HepG2 (cell line): Measurements from ENCODE around the gene TBC1D16. TPM values are rescaled to one million over a fixed set of nuclear protein-coding genes. Genes with fewer than 3 reads are reported as not detected.

Experiments
- ETV5 ChIP-seq: IDR thresholded peaks from 2 replicates; pipeline ENCODE4 v1.6.1; 2018; ENCODE audit warnings: missing biosample characterization, missing genetic modification reagents, inconsistent platforms, borderline replicate concordance
- FOXA1 ChIP-seq, 2 experiments: fragments of 450-650 bp in 1 of 2; sonication (generic) in 1 of 2; formaldehyde crosslinking in 1 of 2; IDR thresholded peaks; 2 replicates each; pipeline versions ENCODE4 v1.4.0 to v1.6.1; 2016 to 2020; ENCODE audit warnings: missing genetic modification reagents in 1 of 2
- KDM1A ChIP-seq: IDR thresholded peaks from 2 replicates; pipeline ENCODE4 v1.6.1; 2016; ENCODE audit warnings: missing compliant biosample characterization
- NCOA5 ChIP-seq: sonication (generic); formaldehyde crosslinking; IDR thresholded peaks from 2 replicates; pipeline ENCODE4 v1.4.0; 2020; ENCODE audit warnings: missing genetic modification reagents
- POLR2AphosphoS5 ChIP-seq: IDR thresholded peaks from 2 replicates; pipeline ENCODE4 v1.6.1; 2012; ENCODE audit warnings: low read depth, low read length
- PRMT3 ChIP-seq: sonication (generic); formaldehyde crosslinking; IDR thresholded peaks from 2 replicates; pipeline ENCODE4 v1.8.1; 2022; ENCODE audit warnings: low read depth, mild to moderate bottlenecking, moderate library complexity, missing genetic modification reagents, borderline replicate concordance
- SATB2 ChIP-seq: sonication (generic); formaldehyde crosslinking; IDR thresholded peaks from 2 replicates; pipeline ENCODE4 v1.5.0; 2020; ENCODE audit warnings: missing genetic modification reagents
- SIN3A ChIP-seq: IDR thresholded peaks from 2 replicates; pipeline ENCODE4 v1.6.1; 2011; ENCODE audit warnings: low read depth, mild to moderate bottlenecking, control low read depth, low read length, borderline replicate concordance
- SMARCE1 ChIP-seq: fragments of 450-650 bp; IDR thresholded peaks from 2 replicates; pipeline ENCODE4 v1.6.1; 2017; ENCODE audit warnings: borderline replicate concordance
- SP5 ChIP-seq: IDR thresholded peaks from 2 replicates; pipeline ENCODE4 v1.6.1; 2016; ENCODE audit warnings: low read depth, borderline replicate concordance
- TBX2 ChIP-seq: sonication (generic); formaldehyde crosslinking; IDR thresholded peaks from 2 replicates; pipeline ENCODE4 v1.5.0; 2020; ENCODE audit warnings: missing genetic modification reagents, mild to moderate bottlenecking, borderline replicate concordance
- ZNF484 ChIP-seq: sonication (generic); formaldehyde crosslinking; IDR thresholded peaks from 2 replicates; pipeline ENCODE4 v1.5.1; 2020; ENCODE audit warnings: mild to moderate bottlenecking, low read depth, missing genetic modification reagents, borderline replicate concordance
- ZNF547 ChIP-seq: sonication (generic); formaldehyde crosslinking; IDR thresholded peaks from 2 replicates; pipeline ENCODE4 v1.5.1; 2020; ENCODE audit warnings: mild to moderate bottlenecking, missing genetic modification reagents
- ZNF564 ChIP-seq: sonication (generic); formaldehyde crosslinking; IDR thresholded peaks from 2 replicates; pipeline ENCODE4 v1.8.1; 2023; ENCODE audit warnings: mild to moderate bottlenecking, missing genetic modification reagents
- ZNF780A ChIP-seq: sonication (generic); formaldehyde crosslinking; IDR thresholded peaks from 2 replicates; pipeline ENCODE4 v1.8.0; 2022; ENCODE audit warnings: mild to moderate bottlenecking, missing genetic modification reagents, moderate library complexity
- ZSCAN25 ChIP-seq: sonication (generic); formaldehyde crosslinking; IDR thresholded peaks from 2 replicates; pipeline ENCODE4 v1.8.0; 2022; ENCODE audit warnings: mild to moderate bottlenecking, missing genetic modification reagents
- polyA plus RNA-seq, 8 experiments: library from polyadenylated mRNA; depleted of rRNA in 3 of 8; stranded (reverse) in 7 of 8; unstranded in 1 of 8; fragments of >200 nt; fragmentation: Illumina TruSeq in 4 of 8; extraction: Trizol in 4 of 8; gene quantifications; 2 replicates each; pipeline versions ENCODE4 v1.2.1 to v1.2.3, GENCODE V29; 2011 to 2016; ENCODE audit warnings: low read depth in 4 of 8, missing spikeins in 1 of 8, mixed read lengths in 1 of 8; ENCODE audit not compliant: insufficient read depth in 1 of 8
- total RNA-seq, 5 experiments: library from RNA; depleted of rRNA; stranded (reverse); fragments of >200 nt; fragmentation: Illumina TruSeq; extraction: Trizol; gene quantifications; 2 replicates each; pipeline ENCODE4 v1.2.3, GENCODE V29; 2016; ENCODE audit warnings: low read depth in 1 of 5
- TF ChIP-seq, protein P1 (sequence below): sonication (generic); formaldehyde crosslinking; IDR thresholded peaks from 2 replicates; pipeline ENCODE4 v1.4.0; 2020; ENCODE audit warnings: missing genetic modification reagents
- TF ChIP-seq, protein P2 (sequence below): sonication (generic); formaldehyde crosslinking; IDR thresholded peaks from 2 replicates; pipeline ENCODE4 v1.4.0; 2020; ENCODE audit warnings: missing genetic modification reagents
- TF ChIP-seq, protein P3 (sequence below): sonication (generic); formaldehyde crosslinking; IDR thresholded peaks from 2 replicates; pipeline ENCODE4 v1.4.0; 2020; ENCODE audit warnings: missing genetic modification reagents
- TF ChIP-seq, protein P4 (sequence below): sonication (generic); formaldehyde crosslinking; IDR thresholded peaks from 2 replicates; pipeline ENCODE4 v1.4.0; 2020; ENCODE audit warnings: missing genetic modification reagents
- TF ChIP-seq, protein P5 (sequence below), 2 experiments: fragments of 450-650 bp in 1 of 2; sonication (generic) in 1 of 2; formaldehyde crosslinking; IDR thresholded peaks; 2 replicates each; pipeline versions ENCODE4 v1.5.0 to v1.8.0; 2020 to 2022; ENCODE audit warnings: mild to moderate bottlenecking in 1 of 2, missing genetic modification reagents in 1 of 2

Gene TBC1D16
- total and polyA plus RNA-seq, 2 of the 13 experiments (the other 11 are each of a cell fraction or from before 2014, with no cell fraction given), result 14.9 to 24.9 TPM

DNA sequence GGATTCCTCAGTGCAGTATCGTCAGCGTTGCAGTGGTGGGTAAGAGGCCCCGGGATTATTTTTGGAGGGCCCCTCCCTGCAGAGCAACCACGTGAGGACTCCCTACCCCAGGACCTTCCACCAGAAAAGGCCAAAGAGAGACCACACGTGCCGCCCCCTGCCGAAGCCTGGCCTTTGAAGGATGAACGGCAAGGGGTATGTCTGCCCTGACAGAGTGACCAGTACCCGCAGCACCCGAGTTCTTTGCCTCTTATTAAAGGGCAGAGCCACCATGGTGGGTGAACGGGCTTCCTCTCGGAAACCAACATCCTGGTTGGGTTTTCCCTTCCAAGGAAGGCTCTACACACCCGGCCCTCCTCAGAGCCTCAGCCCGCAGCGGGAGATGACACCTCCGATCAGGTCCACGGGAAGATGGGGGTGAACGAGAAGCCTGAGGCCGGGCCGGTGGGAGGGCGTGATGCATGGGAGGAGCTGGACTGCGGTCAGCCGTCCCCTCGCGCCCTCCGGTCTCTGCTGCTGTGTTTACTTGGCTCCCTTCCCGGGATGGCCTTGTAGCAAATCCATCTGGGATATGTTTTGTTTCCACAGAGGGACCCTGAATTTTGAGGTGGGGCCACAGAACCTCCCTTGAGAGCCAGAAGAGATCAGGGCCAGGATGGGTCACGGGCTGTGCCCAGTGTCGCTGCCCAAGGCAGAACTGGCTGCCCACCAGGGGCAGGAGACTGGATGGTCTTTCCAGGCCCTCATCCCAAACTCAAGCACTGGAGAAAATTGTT lies 49.1 kb downstream of the TBC1D16 start (continued):
- TF ChIP-seq POLR2AphosphoS5, result peak; percentile 69
- TF ChIP-seq SIN3A, result 0 out of 2 replicates have a peak, but pooled peaks have one; percentile 71
- TF ChIP-seq ZNF564 (CRISPR knock-in tag), result peak; percentile 90; the same call in 1 of the 2 replicates
- TF ChIP-seq NCOA5 (CRISPR knock-in tag), result no peak
- no peak for TF ChIP-seq ZNF484
- TF ChIP-seq SP5 (CRISPR knock-in tag), result peak; percentile 99
- TF ChIP-seq TBX2 (CRISPR knock-in tag), result peak; percentile 97
- TF ChIP-seq, protein P1, sequence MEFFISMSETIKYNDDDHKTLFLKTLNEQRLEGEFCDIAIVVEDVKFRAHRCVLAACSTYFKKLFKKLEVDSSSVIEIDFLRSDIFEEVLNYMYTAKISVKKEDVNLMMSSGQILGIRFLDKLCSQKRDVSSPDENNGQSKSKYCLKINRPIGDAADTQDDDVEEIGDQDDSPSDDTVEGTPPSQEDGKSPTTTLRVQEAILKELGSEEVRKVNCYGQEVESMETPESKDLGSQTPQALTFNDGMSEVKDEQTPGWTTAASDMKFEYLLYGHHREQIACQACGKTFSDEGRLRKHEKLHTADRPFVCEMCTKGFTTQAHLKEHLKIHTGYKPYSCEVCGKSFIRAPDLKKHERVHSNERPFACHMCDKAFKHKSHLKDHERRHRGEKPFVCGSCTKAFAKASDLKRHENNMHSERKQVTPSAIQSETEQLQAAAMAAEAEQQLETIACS (CRISPR knock-in tag), result no peak
- no peak for TF ChIP-seq SATB2
- TF ChIP-seq, protein P2, sequence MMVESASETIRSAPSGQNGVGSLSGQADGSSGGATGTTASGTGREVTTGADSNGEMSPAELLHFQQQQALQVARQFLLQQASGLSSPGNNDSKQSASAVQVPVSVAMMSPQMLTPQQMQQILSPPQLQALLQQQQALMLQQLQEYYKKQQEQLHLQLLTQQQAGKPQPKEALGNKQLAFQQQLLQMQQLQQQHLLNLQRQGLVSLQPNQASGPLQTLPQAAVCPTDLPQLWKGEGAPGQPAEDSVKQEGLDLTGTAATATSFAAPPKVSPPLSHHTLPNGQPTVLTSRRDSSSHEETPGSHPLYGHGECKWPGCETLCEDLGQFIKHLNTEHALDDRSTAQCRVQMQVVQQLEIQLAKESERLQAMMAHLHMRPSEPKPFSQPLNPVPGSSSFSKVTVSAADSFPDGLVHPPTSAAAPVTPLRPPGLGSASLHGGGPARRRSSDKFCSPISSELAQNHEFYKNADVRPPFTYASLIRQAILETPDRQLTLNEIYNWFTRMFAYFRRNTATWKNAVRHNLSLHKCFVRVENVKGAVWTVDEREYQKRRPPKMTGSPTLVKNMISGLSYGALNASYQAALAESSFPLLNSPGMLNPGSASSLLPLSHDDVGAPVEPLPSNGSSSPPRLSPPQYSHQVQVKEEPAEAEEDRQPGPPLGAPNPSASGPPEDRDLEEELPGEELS (CRISPR knock-in tag), result peak; percentile 97
- TF ChIP-seq ZNF780A (CRISPR knock-in tag), result no peak
- peak; percentile 64; the same call in 1 of the 2 replicates for TF ChIP-seq PRMT3 (CRISPR knock-in tag)
- TF ChIP-seq ZSCAN25 (CRISPR knock-in tag), result peak; percentile 87; the same call in 1 of the 2 replicates
- peak; percentile 29; the same call in 1 of the 2 replicates for TF ChIP-seq ZNF547 (CRISPR knock-in tag)
- no peak for TF ChIP-seq FOXA1 (IDR thresholded peaks at IDR 0.05)
- TF ChIP-seq FOXA1 (CRISPR knock-in tag; IDR thresholded peaks at IDR 0.05), result peak; percentile 93
- TF ChIP-seq SMARCE1, result no peak
- TF ChIP-seq, protein P3, sequence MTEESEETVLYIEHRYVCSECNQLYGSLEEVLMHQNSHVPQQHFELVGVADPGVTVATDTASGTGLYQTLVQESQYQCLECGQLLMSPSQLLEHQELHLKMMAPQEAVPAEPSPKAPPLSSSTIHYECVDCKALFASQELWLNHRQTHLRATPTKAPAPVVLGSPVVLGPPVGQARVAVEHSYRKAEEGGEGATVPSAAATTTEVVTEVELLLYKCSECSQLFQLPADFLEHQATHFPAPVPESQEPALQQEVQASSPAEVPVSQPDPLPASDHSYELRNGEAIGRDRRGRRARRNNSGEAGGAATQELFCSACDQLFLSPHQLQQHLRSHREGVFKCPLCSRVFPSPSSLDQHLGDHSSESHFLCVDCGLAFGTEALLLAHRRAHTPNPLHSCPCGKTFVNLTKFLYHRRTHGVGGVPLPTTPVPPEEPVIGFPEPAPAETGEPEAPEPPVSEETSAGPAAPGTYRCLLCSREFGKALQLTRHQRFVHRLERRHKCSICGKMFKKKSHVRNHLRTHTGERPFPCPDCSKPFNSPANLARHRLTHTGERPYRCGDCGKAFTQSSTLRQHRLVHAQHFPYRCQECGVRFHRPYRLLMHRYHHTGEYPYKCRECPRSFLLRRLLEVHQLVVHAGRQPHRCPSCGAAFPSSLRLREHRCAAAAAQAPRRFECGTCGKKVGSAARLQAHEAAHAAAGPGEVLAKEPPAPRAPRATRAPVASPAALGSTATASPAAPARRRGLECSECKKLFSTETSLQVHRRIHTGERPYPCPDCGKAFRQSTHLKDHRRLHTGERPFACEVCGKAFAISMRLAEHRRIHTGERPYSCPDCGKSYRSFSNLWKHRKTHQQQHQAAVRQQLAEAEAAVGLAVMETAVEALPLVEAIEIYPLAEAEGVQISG, result peak; percentile 79
- peak; percentile 72 for TF ChIP-seq KDM1A (CRISPR knock-in tag)
- TF ChIP-seq, protein P4, sequence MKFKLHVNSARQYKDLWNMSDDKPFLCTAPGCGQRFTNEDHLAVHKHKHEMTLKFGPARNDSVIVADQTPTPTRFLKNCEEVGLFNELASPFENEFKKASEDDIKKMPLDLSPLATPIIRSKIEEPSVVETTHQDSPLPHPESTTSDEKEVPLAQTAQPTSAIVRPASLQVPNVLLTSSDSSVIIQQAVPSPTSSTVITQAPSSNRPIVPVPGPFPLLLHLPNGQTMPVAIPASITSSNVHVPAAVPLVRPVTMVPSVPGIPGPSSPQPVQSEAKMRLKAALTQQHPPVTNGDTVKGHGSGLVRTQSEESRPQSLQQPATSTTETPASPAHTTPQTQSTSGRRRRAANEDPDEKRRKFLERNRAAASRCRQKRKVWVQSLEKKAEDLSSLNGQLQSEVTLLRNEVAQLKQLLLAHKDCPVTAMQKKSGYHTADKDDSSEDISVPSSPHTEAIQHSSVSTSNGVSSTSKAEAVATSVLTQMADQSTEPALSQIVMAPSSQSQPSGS, result peak; percentile 89
- TF ChIP-seq, protein P5, sequence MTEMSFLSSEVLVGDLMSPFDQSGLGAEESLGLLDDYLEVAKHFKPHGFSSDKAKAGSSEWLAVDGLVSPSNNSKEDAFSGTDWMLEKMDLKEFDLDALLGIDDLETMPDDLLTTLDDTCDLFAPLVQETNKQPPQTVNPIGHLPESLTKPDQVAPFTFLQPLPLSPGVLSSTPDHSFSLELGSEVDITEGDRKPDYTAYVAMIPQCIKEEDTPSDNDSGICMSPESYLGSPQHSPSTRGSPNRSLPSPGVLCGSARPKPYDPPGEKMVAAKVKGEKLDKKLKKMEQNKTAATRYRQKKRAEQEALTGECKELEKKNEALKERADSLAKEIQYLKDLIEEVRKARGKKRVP (CRISPR knock-in tag; IDR thresholded peaks at IDR 0.05), result peak in 1 of 2 experiments; percentile 44; a peak in 1 of 4 replicates
- TF ChIP-seq ETV5, result peak; percentile 82; the same call in 1 of the 2 replicates
